Activated CD4-positive, alpha-beta T cell treated with anti-CD3 and anti-CD28 coated beads, Interleukin-2, amount 10 ng/mL, durations not matched to agents 7 days and 5 days (primary cell): Measurements from ENCODE around the gene LRRC7. TPM values are rescaled to one million over a fixed set of nuclear protein-coding genes. Genes with fewer than 3 reads are reported as not detected.

Source experiments
- CTCF ChIA-PET: fragments of 350-600 bp; sonication (Branson Sonifier 250); formaldehyde crosslinking; loops from one replicate; lab custom pipeline; 2021; ENCODE audit warnings: antibody characterized with exemption; lab: Charles Lee
- POLR2A ChIA-PET: fragments of 350-600 bp; sonication (Branson Sonifier 250); formaldehyde crosslinking; loops from one replicate; lab custom pipeline; 2021; ENCODE audit warnings: antibody characterized with exemption; lab: Charles Lee
- DNase-seq: peaks from one replicate; pipeline ENCODE4 v3.0.0-alpha.2; 2020
- H3K27ac Mint-ChIP-seq: one replicate; pipeline ENCODE4 v1.8.0; 2021; ENCODE audit warnings: mild to moderate bottlenecking, moderate library complexity, mixed read lengths
- H3K27me3 Mint-ChIP-seq: one replicate; pipeline ENCODE4 v1.8.0; 2021; ENCODE audit warnings: mixed read lengths
- H3K36me3 Mint-ChIP-seq: one replicate; pipeline ENCODE4 v1.8.0; 2021; ENCODE audit warnings: low read depth, mixed read lengths
- H3K4me1 Mint-ChIP-seq: one replicate; pipeline ENCODE4 v1.8.0; 2021; ENCODE audit warnings: mixed read lengths
- H3K4me3 Mint-ChIP-seq: one replicate; pipeline ENCODE4 v1.8.0; 2021; ENCODE audit warnings: mild to moderate bottlenecking, moderate library complexity, mixed read lengths
- H3K9me3 Mint-ChIP-seq: one replicate; pipeline ENCODE4 v1.8.0; 2021; ENCODE audit warnings: mixed read lengths
- total RNA-seq, 2 experiments: library from RNA; stranded (reverse); gene quantifications; one replicate each; pipeline ENCODE4 v1.2.3, GENCODE V29; 2021

The LRRC7 gene
- not detected for total RNA-seq

GRCh38 chr1:69567652-69568420 lies at the start of gene LRRC7:
LRRC7 (plus strand) TSS chr1:69567922; CDS start chr1:69568640, 718 bp downstream.
- Mint-ChIP-seq H3K9me3 (no peaks in the 10 kb centered on the region), H3K4me3 (peak within 1 kb of the TSS; percentile 36), H3K36me3 (peaks cover 2% of the 10 kb centered on the region), H3K4me1 (peaks cover 11% of the 10 kb centered on the region), H3K27me3 (peaks cover 45% of the 10 kb centered on the region), H3K27ac (no peak within 1 kb of the TSS)
- no peak for DNase-seq
- ChIA-PET CTCF (no interaction called here), POLR2A (no interaction called here)

GRCh38 chr1:69519006-69519405 lies 48.7 kb upstream of the LRRC7 start:
- H3K9me3 Mint-ChIP-seq: no peaks in the 10 kb centered on the region
- CTCF ChIA-PET: no interaction called here

DNA sequence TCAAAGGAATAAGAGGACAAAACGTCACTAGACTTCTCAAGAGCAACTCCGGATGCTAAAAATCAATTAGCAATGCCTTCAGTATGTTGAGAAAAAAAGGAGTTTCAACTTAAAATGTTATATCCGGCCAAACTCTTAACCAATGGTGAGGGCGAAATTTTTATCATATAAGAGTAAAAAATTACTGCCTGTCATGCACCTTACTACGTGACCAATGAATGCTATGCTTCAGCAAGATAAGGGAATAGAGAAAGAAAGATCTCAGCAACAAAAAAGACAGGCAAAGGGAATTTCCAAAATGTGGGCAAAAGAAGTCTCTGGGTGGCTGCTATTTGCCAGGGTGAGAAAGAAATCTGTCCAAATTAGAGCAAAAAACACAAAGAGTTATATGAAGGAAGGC lies 47.4 kb upstream of the LRRC7 start:
- ChIA-PET POLR2A (no interaction called here), CTCF (no interaction called here)
- no peak overlapping the region for H3K27ac Mint-ChIP-seq
- H3K36me3 Mint-ChIP-seq: no peaks in the 10 kb centered on the region
- no peak for DNase-seq
- H3K4me3 Mint-ChIP-seq: no peak overlapping the region
- no peaks in the 10 kb centered on the region for H3K9me3 Mint-ChIP-seq
- H3K4me1 Mint-ChIP-seq: no peaks in the 10 kb centered on the region
- H3K27me3 Mint-ChIP-seq: no peaks in the 10 kb centered on the region

More at GRCh38 chr1:69519006-69519405, 48.7 kb upstream of the LRRC7 start:
- POLR2A ChIA-PET: no interaction called here
- H3K27me3 Mint-ChIP-seq: no peaks in the 10 kb centered on the region
- no peak overlapping the region for H3K27ac Mint-ChIP-seq
- H3K36me3 Mint-ChIP-seq: no peaks in the 10 kb centered on the region
- H3K4me3 Mint-ChIP-seq: no peak overlapping the region
- no peaks in the 10 kb centered on the region for H3K4me1 Mint-ChIP-seq
- DNase-seq: no peak

DNA sequence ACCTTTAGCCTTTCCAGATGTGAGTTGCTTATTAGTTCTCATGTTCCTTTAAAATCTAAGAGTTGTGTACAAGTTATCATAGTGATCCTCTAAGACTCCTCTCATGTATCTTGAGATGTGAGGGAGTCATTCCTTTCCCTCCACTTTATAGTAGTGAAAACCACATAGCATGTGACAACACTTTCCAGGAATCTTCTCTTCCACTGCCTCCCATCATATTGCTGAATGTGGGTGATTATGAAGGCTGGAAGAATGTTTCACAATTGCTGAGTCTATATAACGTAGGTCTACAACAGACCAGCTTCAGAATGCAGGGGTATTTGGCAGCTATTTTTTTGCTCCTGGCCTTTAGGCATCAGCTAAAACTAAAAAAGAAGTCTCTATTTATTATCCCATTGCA lies 44.7 kb upstream of the LRRC7 start:
- Mint-ChIP-seq H3K9me3 (peaks cover 2% of the 10 kb centered on the region), H3K4me1 (no peaks in the 10 kb centered on the region), H3K27ac (no peak overlapping the region), H3K4me3 (no peak overlapping the region), H3K36me3 (no peaks in the 10 kb centered on the region), H3K27me3 (no peaks in the 10 kb centered on the region)
- DNase-seq: no peak
- ChIA-PET POLR2A (no interaction called here), CTCF (no interaction called here)

GRCh38 chr1:69523461-69523860 lies 44.3 kb upstream of the LRRC7 start:
- DNase-seq: no peak
- no peaks in the 10 kb centered on the region for H3K36me3 Mint-ChIP-seq
- POLR2A ChIA-PET: no interaction called here
- H3K9me3 Mint-ChIP-seq: peaks cover 2% of the 10 kb centered on the region
- H3K4me1 Mint-ChIP-seq: no peaks in the 10 kb centered on the region
- H3K27ac Mint-ChIP-seq: no peak overlapping the region
- no peaks in the 10 kb centered on the region for H3K27me3 Mint-ChIP-seq
- CTCF ChIA-PET: no interaction called here
- H3K4me3 Mint-ChIP-seq: no peak overlapping the region

GRCh38 chr1:69524015-69524414 lies 43.7 kb upstream of the LRRC7 start:
- Mint-ChIP-seq H3K9me3 (peaks cover 2% of the 10 kb centered on the region), H3K27ac (no peak overlapping the region), H3K36me3 (no peaks in the 10 kb centered on the region), H3K4me3 (no peak overlapping the region), H3K4me1 (no peaks in the 10 kb centered on the region), H3K27me3 (no peaks in the 10 kb centered on the region)
- ChIA-PET POLR2A (no interaction called here), CTCF (no interaction called here)
- no peak for DNase-seq

DNA sequence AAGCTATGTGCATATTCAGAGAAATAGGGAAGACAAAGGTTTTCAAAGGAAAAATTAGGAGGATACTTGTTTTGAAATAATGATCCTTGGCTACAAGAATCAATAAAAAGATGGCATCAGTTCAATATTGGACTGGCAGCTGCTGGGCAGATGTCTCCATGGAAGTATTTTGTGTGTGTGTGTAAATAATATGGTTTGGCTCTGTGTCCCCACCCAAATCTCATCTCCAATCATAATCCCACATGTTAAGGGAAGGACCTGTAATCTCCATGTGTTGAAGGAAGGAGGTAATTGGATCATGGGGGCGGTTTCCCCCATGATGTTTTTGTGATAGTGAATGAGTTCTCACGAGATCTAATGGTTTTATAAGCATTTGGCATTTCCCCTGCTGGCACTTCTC lies 40.4 kb upstream of the LRRC7 start:
- Mint-ChIP-seq H3K27me3 (no peaks in the 10 kb centered on the region), H3K9me3 (peaks cover 2% of the 10 kb centered on the region), H3K4me1 (no peaks in the 10 kb centered on the region), H3K27ac (no peak overlapping the region), H3K4me3 (no peak overlapping the region), H3K36me3 (no peaks in the 10 kb centered on the region)
- DNase-seq: no peak
- ChIA-PET CTCF (interaction anchor here (1.0 kb wide), 1 partner anchor 19 kb away, joined by 3 read pairs; no protein-coding TSS in a partner anchor), POLR2A (no interaction called here)

DNA sequence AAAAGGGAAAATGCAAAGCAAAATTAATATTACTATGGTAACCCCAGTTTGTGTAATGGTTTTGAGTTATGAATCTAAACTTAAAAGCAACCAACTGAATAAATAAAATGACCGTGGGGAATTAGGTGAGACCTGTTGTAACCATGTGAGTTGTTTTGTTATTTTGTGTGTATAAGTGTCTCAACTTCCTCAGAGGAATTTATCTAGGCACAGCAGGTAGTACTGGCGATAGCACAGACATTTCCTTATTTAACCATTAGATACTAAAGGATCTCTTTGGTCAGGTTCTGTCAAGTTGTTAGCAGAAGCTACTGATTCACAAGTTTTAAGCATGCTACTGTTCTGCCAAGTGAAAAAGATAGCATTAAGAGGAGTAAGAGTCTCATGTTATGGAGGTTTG lies 39.3 kb upstream of the LRRC7 start:
- DNase-seq: no peak
- Mint-ChIP-seq H3K27ac (no peak overlapping the region), H3K4me1 (no peaks in the 10 kb centered on the region), H3K9me3 (peaks cover 2% of the 10 kb centered on the region), H3K27me3 (no peaks in the 10 kb centered on the region), H3K36me3 (no peaks in the 10 kb centered on the region), H3K4me3 (no peak overlapping the region)
- ChIA-PET POLR2A (no interaction called here), CTCF (no interaction called here)

- no peak for DNase-seq
- Mint-ChIP-seq H3K27me3 (no peaks in the 10 kb centered on the region), H3K27ac (no peak overlapping the region), H3K9me3 (no peaks in the 10 kb centered on the region), H3K36me3 (no peaks in the 10 kb centered on the region), H3K4me3 (no peak overlapping the region), H3K4me1 (no peaks in the 10 kb centered on the region)
- ChIA-PET POLR2A (no interaction called here), CTCF (no interaction called here)
Measured at GRCh38 chr1:69533343-69533742, 34.4 kb upstream of the LRRC7 start.

- H3K27me3 Mint-ChIP-seq: no peaks in the 10 kb centered on the region
Measured at GRCh38 chr1:69534829-69535228, 32.9 kb upstream of the LRRC7 start.

DNA sequence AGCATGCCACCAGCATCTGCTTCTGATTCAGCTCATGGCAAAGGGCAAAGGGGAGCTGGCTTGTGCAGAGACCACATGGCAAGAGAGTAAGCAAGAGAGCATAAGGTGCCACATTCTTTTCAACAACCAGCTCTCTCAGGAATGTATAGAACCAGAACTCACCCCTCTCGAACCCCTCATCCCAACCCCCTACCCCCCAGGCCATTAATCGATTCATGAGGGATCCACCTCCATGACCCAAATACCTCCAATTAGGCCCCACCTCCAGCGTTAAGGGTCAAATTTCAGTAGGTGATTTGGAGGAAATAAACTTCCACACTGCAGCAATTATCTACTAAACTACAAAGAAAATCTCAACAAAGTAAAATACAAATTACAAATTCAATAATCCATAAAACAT lies 32.2 kb upstream of the LRRC7 start:
- POLR2A ChIA-PET: no interaction called here

More at GRCh38 chr1:69534829-69535228, 32.9 kb upstream of the LRRC7 start:
- H3K9me3 Mint-ChIP-seq: no peaks in the 10 kb centered on the region
- CTCF ChIA-PET: no interaction called here
- no peaks in the 10 kb centered on the region for H3K4me1 Mint-ChIP-seq
- H3K27ac Mint-ChIP-seq: no peak overlapping the region
- DNase-seq: no peak
- H3K36me3 Mint-ChIP-seq: no peaks in the 10 kb centered on the region
- POLR2A ChIA-PET: no interaction called here
- H3K4me3 Mint-ChIP-seq: no peak overlapping the region

GRCh38 chr1:69540052-69540451 lies 27.7 kb upstream of the LRRC7 start:
- Mint-ChIP-seq H3K9me3 (no peaks in the 10 kb centered on the region), H3K27ac (no peak overlapping the region), H3K4me1 (no peaks in the 10 kb centered on the region), H3K27me3 (no peaks in the 10 kb centered on the region), H3K36me3 (no peaks in the 10 kb centered on the region), H3K4me3 (no peak overlapping the region)
- DNase-seq: no peak
- CTCF ChIA-PET: no interaction called here
- POLR2A ChIA-PET: no interaction called here

More for the DNA sequence above, 32.2 kb upstream of the LRRC7 start:
- no peaks in the 10 kb centered on the region for H3K9me3 Mint-ChIP-seq
- no peak for DNase-seq
- H3K27me3 Mint-ChIP-seq: no peaks in the 10 kb centered on the region
- no peak overlapping the region for H3K27ac Mint-ChIP-seq
- H3K4me3 Mint-ChIP-seq: no peak overlapping the region
- no peaks in the 10 kb centered on the region for H3K36me3 Mint-ChIP-seq
- CTCF ChIA-PET: no interaction called here
- no peaks in the 10 kb centered on the region for H3K4me1 Mint-ChIP-seq

DNA sequence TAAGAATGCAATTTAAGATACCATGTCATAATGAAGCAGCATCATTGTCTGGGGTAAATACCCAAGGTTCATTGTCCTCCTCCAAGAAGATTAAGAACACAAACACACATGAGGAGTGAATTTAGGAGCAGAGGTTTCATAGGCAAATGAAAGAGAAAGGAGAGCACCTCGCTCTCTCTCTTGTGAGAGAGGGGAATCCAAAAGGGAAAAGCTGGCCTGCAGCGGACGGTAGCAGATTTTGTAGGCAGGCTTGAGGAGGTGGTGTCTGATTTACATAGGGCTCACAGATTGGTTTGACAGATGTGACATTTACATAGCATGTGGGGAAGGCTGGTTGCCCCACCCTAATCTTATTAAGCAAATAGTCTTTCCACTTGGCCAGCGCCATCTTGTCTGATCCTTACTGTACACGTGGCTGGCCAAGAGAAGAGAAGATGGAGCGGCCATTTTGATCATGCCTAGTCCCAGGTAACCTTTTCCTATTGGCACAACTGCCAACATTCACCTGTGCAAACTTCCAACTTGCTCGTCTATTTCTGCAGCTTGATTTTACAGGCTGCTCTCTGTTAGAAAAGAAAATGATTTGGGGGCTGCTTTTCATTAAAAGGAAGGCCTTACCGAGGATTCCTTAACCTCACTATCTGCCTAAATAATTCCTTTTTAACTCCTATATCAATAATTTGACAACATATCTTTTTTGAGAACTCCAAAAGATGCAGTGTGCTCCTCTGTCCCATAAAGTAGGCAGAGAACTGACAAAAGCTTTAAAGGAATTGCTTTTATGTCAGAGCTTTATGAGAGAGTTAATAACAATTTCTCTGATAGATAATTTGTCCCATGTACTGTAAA lies 16.0 kb upstream of the LRRC7 start:
- no peaks in the 10 kb centered on the region for H3K36me3 Mint-ChIP-seq

More for the DNA sequence above, 16.0 kb upstream of the LRRC7 start:
- H3K27ac Mint-ChIP-seq: no peak overlapping the region
- ChIA-PET POLR2A (no interaction called here), CTCF (no interaction called here)
- H3K4me1 Mint-ChIP-seq: no peaks in the 10 kb centered on the region
- no peak for DNase-seq
- H3K4me3 Mint-ChIP-seq: no peak overlapping the region
- no peaks in the 10 kb centered on the region for H3K9me3 Mint-ChIP-seq
- no peaks in the 10 kb centered on the region for H3K27me3 Mint-ChIP-seq
